Measurements from ENCODE around the gene SSX2IP. TPM values are rescaled to one million over a fixed set of nuclear protein-coding genes. Genes with fewer than 3 reads are reported as not detected.

The SSX2IP gene
- total RNA-seq, 2 donors from 2014 or later = 10.7 to 25.2 TPM

DNA sequence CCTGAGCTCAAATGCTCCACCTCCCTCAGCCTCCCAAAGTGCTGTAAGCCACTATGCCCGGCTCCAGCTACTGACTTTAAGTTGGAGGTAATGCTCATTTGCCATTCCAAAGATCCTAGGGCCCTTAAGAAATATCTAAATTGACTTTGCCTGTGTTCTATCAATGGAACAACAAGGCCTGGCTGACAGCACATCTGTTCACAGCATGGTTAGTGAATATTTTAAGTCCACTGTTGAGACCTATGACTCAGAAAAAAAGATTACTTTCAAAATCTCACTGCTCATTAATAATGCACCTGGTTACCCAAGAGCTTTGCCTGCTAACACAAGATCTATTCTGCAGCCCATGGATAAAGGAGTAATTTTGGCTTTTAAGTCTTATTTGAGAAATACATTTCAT is 3.5 kb upstream of the SSX2IP start:
- Histone ChIP-seq H3K36me3 (no peaks in the 10 kb centered on the region), H3K27ac (no peak overlapping the region), H3K4me1 (replicated peaks) (no peaks in the 10 kb centered on the region), H3K4me3 (no peak overlapping the region), H3K9me3 (no peaks in the 10 kb centered on the region), H3K27me3 (replicated peaks; ENCODE audit: insufficient read depth) (no peaks in the 10 kb centered on the region)
- WGBS = 100% methylated on average over 1 of the region's 1 CpG
- intact Hi-C loops (cut with DNase I) = no loop called here
- DNase-seq (ENCODE audit: low spot score) = no peak
- TF ChIP-seq POLR2AphosphoS5 (IDR thresholded peaks at IDR 0.05) (no peak), POLR2A (IDR thresholded peaks at IDR 0.05) (no peak), CTCF (IDR thresholded peaks at IDR 0.05) (no peak)

- no peaks in the 10 kb centered on the region for H3K36me3 ChIP-seq
- H3K4me3 ChIP-seq = no peak overlapping the region
- WGBS = 92% methylated on average over 2 of the region's 2 CpGs
- no peaks in the 10 kb centered on the region for H3K9me3 ChIP-seq
- H3K4me1 ChIP-seq (replicated peaks) = no peaks in the 10 kb centered on the region
- intact Hi-C loops (cut with DNase I) = no loop called here
- no peak for DNase-seq (ENCODE audit: low spot score)
- TF ChIP-seq CTCF (IDR thresholded peaks at IDR 0.05) = no peak
- no peak for TF ChIP-seq POLR2AphosphoS5 (IDR thresholded peaks at IDR 0.05)
- TF ChIP-seq POLR2A (IDR thresholded peaks at IDR 0.05) = no peak
- no peak overlapping the region for H3K27ac ChIP-seq
- H3K27me3 ChIP-seq (replicated peaks; ENCODE audit: insufficient read depth) = no peaks in the 10 kb centered on the region
Observed at GRCh38 chr1:84693005-84693404, 2.7 kb upstream of the SSX2IP start.

- DNase-seq (ENCODE audit: low spot score) = no peak
- no peak overlapping the region for H3K27ac ChIP-seq
- no peaks in the 10 kb centered on the region for H3K9me3 ChIP-seq
- intact Hi-C loops (cut with DNase I) = no loop called here
- no peak overlapping the region for H3K4me3 ChIP-seq
- no peaks in the 10 kb centered on the region for H3K4me1 ChIP-seq (replicated peaks)
- no peaks in the 10 kb centered on the region for H3K36me3 ChIP-seq
- 83% methylated on average over 6 of the region's 6 CpGs for WGBS
- no peak for TF ChIP-seq POLR2A (IDR thresholded peaks at IDR 0.05)
- no peaks in the 10 kb centered on the region for H3K27me3 ChIP-seq (replicated peaks; ENCODE audit: insufficient read depth)
Observed at GRCh38 chr1:84692391-84692790, 2.1 kb upstream of the SSX2IP start.

- DNase-seq (ENCODE audit: low spot score) = no peak
- intact Hi-C loops (cut with DNase I) = no loop called here
- TF ChIP-seq CTCF (IDR thresholded peaks at IDR 0.05) = no peak
- TF ChIP-seq POLR2A (IDR thresholded peaks at IDR 0.05) = no peak
- no peak for TF ChIP-seq POLR2AphosphoS5 (IDR thresholded peaks at IDR 0.05)
- peak overlapping the region; percentile 85 to 90 for H3K4me3 ChIP-seq
- no peaks in the 10 kb centered on the region for H3K9me3 ChIP-seq
- H3K27ac ChIP-seq = peak overlapping the region; percentile 81 to 90
- H3K36me3 ChIP-seq = no peaks in the 10 kb centered on the region
- H3K4me1 ChIP-seq (replicated peaks) = no peaks in the 10 kb centered on the region
- WGBS = 51% methylated on average over 13 of the region's 13 CpGs
- no peaks in the 10 kb centered on the region for H3K27me3 ChIP-seq (replicated peaks; ENCODE audit: insufficient read depth)
Observed at GRCh38 chr1:84691122-84691783, 992 bp upstream of the SSX2IP start.

GRCh38 chr1:84689514-84690396 is 506 bp downstream of the SSX2IP start:
- no peaks in the 10 kb centered on the region for H3K36me3 ChIP-seq
- H3K4me1 ChIP-seq (replicated peaks) = no peaks in the 10 kb centered on the region
- H3K27ac ChIP-seq = peak overlapping the region; percentile 81 to 90
- TF ChIP-seq POLR2A (IDR thresholded peaks at IDR 0.05) (no peak), CTCF (IDR thresholded peaks at IDR 0.05) (peak in 1 of 4 experiments; percentile 11)
- intact Hi-C loops (cut with DNase I) = no loop called here
- DNase-seq (ENCODE audit: low spot score) = peak; percentile 35
- WGBS = 2% methylated on average over 27 of the region's 67 CpGs
- no peaks in the 10 kb centered on the region for H3K27me3 ChIP-seq (replicated peaks; ENCODE audit: insufficient read depth)
- no peaks in the 10 kb centered on the region for H3K9me3 ChIP-seq
- peak overlapping the region; percentile 85 to 90 for H3K4me3 ChIP-seq

All from prostate gland (tissue), 2 donors.